ENCODE results near the gene SNAPIN.

SNAPIN gene

DNA sequence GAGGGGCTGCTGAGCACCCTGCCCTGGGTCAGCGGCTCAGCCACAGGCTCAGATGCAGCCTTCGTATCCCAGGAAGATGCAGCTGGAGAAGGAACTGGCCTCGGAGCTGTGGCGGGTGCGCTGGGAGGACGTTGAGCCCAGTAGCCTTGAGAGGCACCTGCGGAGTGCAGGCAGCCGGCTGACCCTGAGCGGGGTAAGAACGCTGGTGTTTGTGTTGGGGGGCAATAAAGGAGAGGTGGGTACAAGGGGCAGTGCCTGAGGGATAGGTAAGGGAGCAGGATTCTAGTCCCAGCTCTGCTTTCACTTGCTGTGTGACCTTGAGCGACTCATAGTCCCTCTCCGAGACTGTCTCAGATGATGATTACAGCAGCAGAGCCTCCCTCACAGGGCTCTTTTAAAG, 26.4 kb downstream of the SNAPIN start:
- DNase-seq (ENCODE audit: low read depth): no peak
- H3K4me3 ChIP-seq (ENCODE audit: low read length): no peak overlapping the region
- TF ChIP-seq CTCF (conservative IDR thresholded peaks at IDR 0.05; ENCODE audit: low read depth, low read length): no peak

DNA sequence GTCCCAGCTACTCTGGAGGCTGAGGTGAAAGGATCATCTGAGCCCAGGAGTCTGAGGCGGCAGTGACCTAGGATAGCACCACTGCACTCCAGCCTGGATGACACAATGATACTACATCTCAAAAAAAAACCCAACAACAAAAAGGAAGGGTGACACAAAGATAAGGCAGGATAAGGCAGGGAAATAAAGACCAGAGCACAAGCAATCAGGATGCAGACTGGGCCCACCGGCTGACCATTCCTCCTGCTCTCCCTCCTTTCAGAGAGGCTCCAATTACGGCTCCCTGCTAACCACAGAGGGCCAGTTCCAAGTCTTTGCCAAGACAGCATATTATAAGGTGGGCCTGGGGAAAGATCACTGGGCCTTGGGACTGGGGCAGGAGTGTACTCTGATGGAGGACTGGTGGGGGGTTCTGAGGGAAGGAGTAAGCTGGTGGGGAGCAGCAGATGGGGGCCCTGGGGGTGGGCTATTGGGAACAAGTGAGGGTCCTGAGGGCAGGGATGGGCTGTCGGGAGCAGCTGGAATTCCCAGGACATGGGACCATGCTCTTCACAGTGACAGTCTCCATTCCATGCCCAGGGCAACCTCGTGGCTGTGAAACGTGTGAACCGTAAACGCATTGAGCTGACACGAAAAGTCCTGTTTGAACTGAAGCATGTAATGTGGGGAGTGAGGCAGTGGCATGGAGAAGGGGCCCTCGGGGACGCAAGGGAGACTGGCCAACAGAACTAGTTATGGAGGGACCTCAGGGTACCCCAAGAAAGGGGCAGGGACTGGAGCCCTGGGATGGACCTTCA, 27.2 kb downstream of the SNAPIN start:
- no peak for DNase-seq (ENCODE audit: low read depth)
- TF ChIP-seq CTCF (conservative IDR thresholded peaks at IDR 0.05; ENCODE audit: low read depth, low read length): no peak
- H3K4me3 ChIP-seq (ENCODE audit: low read length): no peak overlapping the region

DNA sequence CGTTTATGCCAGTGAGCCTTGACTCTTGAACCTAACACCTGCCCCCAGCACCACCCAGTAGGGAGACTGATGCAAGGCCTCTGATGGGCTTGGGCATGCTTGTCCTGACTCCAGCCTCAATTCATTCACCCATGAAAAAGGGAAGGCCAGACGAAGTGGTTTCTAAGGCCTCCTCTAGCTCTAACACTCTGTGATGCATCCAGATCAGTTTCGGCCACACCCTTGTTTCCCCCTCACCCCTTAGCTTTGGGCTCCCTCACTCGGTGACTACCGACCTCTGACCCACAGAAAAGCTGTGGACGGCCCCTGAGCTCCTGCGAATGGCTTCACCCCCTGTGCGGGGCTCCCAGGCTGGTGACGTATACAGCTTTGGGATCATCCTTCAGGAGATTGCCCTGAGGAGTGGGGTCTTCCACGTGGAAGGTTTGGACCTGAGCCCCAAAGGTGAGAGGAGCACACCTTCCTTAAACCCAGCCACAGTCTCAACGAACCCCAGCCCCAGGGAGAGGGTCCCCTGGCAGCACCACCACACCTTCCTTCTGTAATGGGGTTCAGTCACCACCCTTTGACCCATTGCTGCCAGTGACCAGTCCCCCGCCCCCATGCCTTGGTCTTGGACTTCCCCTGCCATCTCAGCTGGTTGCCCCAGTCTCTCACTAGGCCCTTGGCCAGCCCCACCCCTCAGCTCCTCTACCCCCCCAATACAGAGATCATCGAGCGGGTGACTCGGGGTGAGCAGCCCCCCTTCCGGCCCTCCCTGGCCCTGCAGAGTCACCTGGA, 29.0 kb downstream of the SNAPIN start:
- no peak overlapping the region for H3K4me3 ChIP-seq (ENCODE audit: low read length)
- TF ChIP-seq CTCF (conservative IDR thresholded peaks at IDR 0.05; ENCODE audit: low read depth, low read length): no peak
- DNase-seq (ENCODE audit: low read depth): no peak

GRCh38 chr1:153688276-153688675, 29.8 kb downstream of the SNAPIN start:
- TF ChIP-seq CTCF (conservative IDR thresholded peaks at IDR 0.05; ENCODE audit: low read depth, low read length): no peak
- DNase-seq (ENCODE audit: low read depth): no peak
- H3K4me3 ChIP-seq (ENCODE audit: low read length): no peak overlapping the region

- DNase-seq (ENCODE audit: low read depth): no peak
- no peak for TF ChIP-seq CTCF (conservative IDR thresholded peaks at IDR 0.05; ENCODE audit: low read depth, low read length)
- no peak overlapping the region for H3K4me3 ChIP-seq (ENCODE audit: low read length)
These were observed 30.3 kb downstream of the SNAPIN start for GRCh38 chr1:153688736-153689328.

DNA sequence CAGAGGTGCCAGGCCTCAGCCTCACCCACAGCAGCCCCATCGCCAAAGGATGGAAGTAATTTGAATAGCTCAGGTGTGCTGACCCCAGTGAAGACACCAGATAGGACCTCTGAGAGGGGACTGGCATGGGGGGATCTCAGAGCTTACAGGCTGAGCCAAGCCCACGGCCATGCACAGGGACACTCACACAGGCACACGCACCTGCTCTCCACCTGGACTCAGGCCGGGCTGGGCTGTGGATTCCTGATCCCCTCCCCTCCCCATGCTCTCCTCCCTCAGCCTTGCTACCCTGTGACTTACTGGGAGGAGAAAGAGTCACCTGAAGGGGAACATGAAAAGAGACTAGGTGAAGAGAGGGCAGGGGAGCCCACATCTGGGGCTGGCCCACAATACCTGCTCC, 35.0 kb downstream of the SNAPIN start:
- no peak overlapping the region for H3K4me3 ChIP-seq (ENCODE audit: low read length)
- no peak for TF ChIP-seq CTCF (conservative IDR thresholded peaks at IDR 0.05; ENCODE audit: low read depth, low read length)
- DNase-seq (ENCODE audit: low read depth): no peak
